Smooth muscle cell (in vitro differentiated cells): ENCODE data around the gene SPTLC3. TPM values are rescaled to one million over a fixed set of nuclear protein-coding genes. Genes with fewer than 3 reads are reported as not detected.
A peak's percentile ranks its signal among the peaks of the same experiment; 100 is the strongest.

ENCODE experiments used
- DNase-seq: peaks from one replicate; lab custom pipeline; 2025; ENCODE audit not compliant: unreplicated experiment; lab: John Stamatoyannopoulos, UW
- H2AFZ ChIP-seq: fragments of 200-600 bp; sonication (generic); 2 replicates; pipeline ENCODE4 v1.6.0; 2016; ENCODE audit warnings: antibody characterized with exemption, low read depth, mild to moderate bottlenecking
- H3F3A ChIP-seq: fragments of 200-600 bp; sonication (generic); 2 replicates; pipeline ENCODE4 v1.6.0; 2017; ENCODE audit warnings: antibody characterized with exemption, low read depth
- H3K27ac ChIP-seq: fragments of 200-600 bp; sonication (generic); 2 replicates; pipeline ENCODE4 v1.5.1; 2016; ENCODE audit warnings: low read depth, mild to moderate bottlenecking
- H3K27me3 ChIP-seq: fragments of 200-600 bp; sonication (generic); 2 replicates; pipeline ENCODE4 v1.6.1; 2016; ENCODE audit warnings: low read depth, mild to moderate bottlenecking
- H3K36me3 ChIP-seq: fragments of 200-600 bp; sonication (generic); 2 replicates; pipeline ENCODE4 v1.5.1; 2016; ENCODE audit warnings: low read depth
- H3K4me1 ChIP-seq: fragments of 200-600 bp; sonication (generic); 2 replicates; pipeline ENCODE4 v1.5.1; 2016; ENCODE audit warnings: low read depth
- H3K4me2 ChIP-seq: fragments of 200-600 bp; sonication (generic); 2 replicates; pipeline ENCODE4 v1.6.0; 2016; ENCODE audit warnings: mild to moderate bottlenecking
- H3K4me3 ChIP-seq: fragments of 200-600 bp; sonication (generic); 2 replicates; pipeline ENCODE4 v1.5.1; 2016; ENCODE audit warnings: mild to moderate bottlenecking
- H3K79me2 ChIP-seq: fragments of 200-600 bp; sonication (generic); 2 replicates; pipeline ENCODE4 v1.6.0; 2016; ENCODE audit warnings: low read depth, mild to moderate bottlenecking
- H3K9ac ChIP-seq: fragments of 200-600 bp; sonication (generic); 2 replicates; pipeline ENCODE4 v1.6.0; 2016; ENCODE audit warnings: low read depth
- H3K9me3 ChIP-seq: fragments of 200-600 bp; sonication (generic); replicated peaks from 2 replicates; pipeline ENCODE4 v1.5.1; 2016; ENCODE audit warnings: low read depth
- H4K20me1 ChIP-seq: fragments of 200-600 bp; sonication (generic); 2 replicates; pipeline ENCODE4 v1.6.0; 2016; ENCODE audit warnings: low read depth
- CTCF ChIP-seq: fragments of 200-600 bp; sonication (generic); IDR thresholded peaks from 2 replicates; pipeline ENCODE4 v1.5.1; 2017; ENCODE audit warnings: borderline replicate concordance, mild to moderate bottlenecking, antibody characterized with exemption; ENCODE audit not compliant: insufficient read depth, poor library complexity, severe bottlenecking
- WGBS: methylation state at CpG from one replicate; pipeline ENCODE4 v1.1.7; 2016; ENCODE audit warnings: low lambda C conversion rate; 5-methylcytosine and 5-hydroxymethylcytosine counted together
- polyA plus RNA-seq: library from polyadenylated mRNA; unstranded; fragments of >200 nt; fragmentation: Nextera tagmentation; extraction: Ambion mirVana; gene quantifications from 2 replicates; pipeline ENCODE4 v1.2.1, GENCODE V29; 2016
- total RNA-seq: library from RNA; depleted of rRNA; stranded (reverse); fragments of >200 nt; gene quantifications from 2 replicates; pipeline ENCODE4 v1.2.3, GENCODE V29; 2014

Gene SPTLC3
- total and polyA plus RNA-seq, 2 experiments from 2014 or later, result 2.5 to 34.9 TPM

GRCh38 chr20:13092111-13092510, 83.3 kb downstream of the SPTLC3 start:
- H3K79me2 ChIP-seq, result no peaks in the 10 kb centered on the region
- H3K9ac ChIP-seq, result no peak overlapping the region
- peaks cover 13% of the 10 kb centered on the region for H3K4me1 ChIP-seq
- H2AFZ ChIP-seq, result no peak overlapping the region
- H3K9me3 ChIP-seq, result no peaks in the 10 kb centered on the region
- H3K4me3 ChIP-seq, result no peak overlapping the region
- H3K27me3 ChIP-seq, result no peaks in the 10 kb centered on the region
- no peak for TF ChIP-seq CTCF
- no peak overlapping the region for H3K27ac ChIP-seq
- H3K4me2 ChIP-seq, result no peak overlapping the region
- DNase-seq, result no peak
- WGBS, result 91% methylated on average over 2 of the region's 2 CpGs
- no peaks in the 10 kb centered on the region for H4K20me1 ChIP-seq
- no peaks in the 10 kb centered on the region for H3K36me3 ChIP-seq
- no peaks in the 10 kb centered on the region for H3F3A ChIP-seq

- Histone ChIP-seq H3K9ac (no peak overlapping the region), H4K20me1 (no peaks in the 10 kb centered on the region), H3K27ac (no peak overlapping the region), H2AFZ (no peak overlapping the region), H3F3A (no peaks in the 10 kb centered on the region), H3K4me2 (no peak overlapping the region), H3K36me3 (no peaks in the 10 kb centered on the region), H3K4me1 (peaks cover 15% of the 10 kb centered on the region), H3K27me3 (no peaks in the 10 kb centered on the region), H3K9me3 (no peaks in the 10 kb centered on the region), H3K4me3 (no peak overlapping the region), H3K79me2 (no peaks in the 10 kb centered on the region)
- no peak for DNase-seq
- TF ChIP-seq CTCF, result no peak
- 47% methylated on average over 4 of the region's 4 CpGs for WGBS
These were observed 86.2 kb downstream of the SPTLC3 start for GRCh38 chr20:13094976-13095375.

GRCh38 chr20:13098720-13099355, 90.1 kb downstream of the SPTLC3 start:
- H3K4me2 ChIP-seq, result no peak overlapping the region
- H3K9me3 ChIP-seq, result no peaks in the 10 kb centered on the region
- H3K27ac ChIP-seq, result no peak overlapping the region
- no peak overlapping the region for H3K9ac ChIP-seq
- no peak overlapping the region for H2AFZ ChIP-seq
- H3K4me1 ChIP-seq, result peaks cover 12% of the 10 kb centered on the region
- peaks cover 5% of the 10 kb centered on the region for H3F3A ChIP-seq
- no peaks in the 10 kb centered on the region for H3K79me2 ChIP-seq
- no peaks in the 10 kb centered on the region for H4K20me1 ChIP-seq
- no peaks in the 10 kb centered on the region for H3K27me3 ChIP-seq
- 41% methylated on average over 4 of the region's 4 CpGs for WGBS
- no peaks in the 10 kb centered on the region for H3K36me3 ChIP-seq
- no peak for TF ChIP-seq CTCF
- no peak overlapping the region for H3K4me3 ChIP-seq
- no peak for DNase-seq

GRCh38 chr20:13099676-13100075, 90.9 kb downstream of the SPTLC3 start:
- Histone ChIP-seq H3F3A (peaks cover 5% of the 10 kb centered on the region), H4K20me1 (no peaks in the 10 kb centered on the region), H3K9me3 (no peaks in the 10 kb centered on the region), H2AFZ (no peak overlapping the region), H3K4me1 (peaks cover 14% of the 10 kb centered on the region), H3K4me3 (no peak overlapping the region), H3K27me3 (no peaks in the 10 kb centered on the region), H3K27ac (peak overlapping the region; percentile 1), H3K79me2 (no peaks in the 10 kb centered on the region), H3K36me3 (no peaks in the 10 kb centered on the region), H3K9ac (no peak overlapping the region), H3K4me2 (no peak overlapping the region)
- no peak for DNase-seq
- TF ChIP-seq CTCF, result no peak
